Activated naive CD8-positive, alpha-beta T cell treated with anti-CD3 and anti-CD28 coated beads, Interleukin-2, amount 10 ng/mL, durations not matched to agents 7 days and 5 days (primary cell): ENCODE results near the gene KRTAP19-4. TPM values are rescaled to one million over a fixed set of nuclear protein-coding genes. Genes with fewer than 3 reads are reported as not detected.
"Not testable (repeated sequence)": the region's sequence is repeated elsewhere in the genome, so short reads cannot be mapped to it uniquely, and the experiment has no call there.

Experiments used
- ATAC-seq: fragments of 150-1000 bp; cut with Tn5 transposase; one replicate; pipeline ENCODE4 v1.10.0; 2021; ENCODE audit warnings: low read depth, moderate library complexity
- POLR2A ChIA-PET: fragments of 350-600 bp; sonication (Branson Sonifier 250); formaldehyde crosslinking; loops from one replicate; lab custom pipeline; 2021; ENCODE audit warnings: antibody characterized with exemption; lab: Charles Lee
- DNase-seq: peaks from one replicate; pipeline ENCODE4 v3.0.0; 2021
- H3K27ac Mint-ChIP-seq: one replicate; pipeline ENCODE4 v1.8.0; 2022; ENCODE audit warnings: mild to moderate bottlenecking, mixed read lengths
- H3K27me3 Mint-ChIP-seq: one replicate; pipeline ENCODE4 v1.8.0; 2022; ENCODE audit warnings: mild to moderate bottlenecking, moderate library complexity, mixed read lengths
- H3K36me3 Mint-ChIP-seq: one replicate; pipeline ENCODE4 v1.8.0; 2021; ENCODE audit warnings: mild to moderate bottlenecking, mixed read lengths
- H3K4me1 Mint-ChIP-seq: one replicate; pipeline ENCODE4 v1.8.0; 2021; ENCODE audit warnings: mixed read lengths
- H3K4me3 Mint-ChIP-seq: one replicate; pipeline ENCODE4 v1.8.0; 2022; ENCODE audit warnings: mild to moderate bottlenecking, moderate library complexity, mixed read lengths
- H3K9me3 Mint-ChIP-seq: one replicate; pipeline ENCODE4 v1.8.0; 2021; ENCODE audit warnings: mixed read lengths
- total RNA-seq, 2 experiments: library from RNA; stranded (reverse); gene quantifications; one replicate each; pipeline ENCODE4 v1.2.3, GENCODE V29; 2021

The KRTAP19-4 gene
- not detected for total RNA-seq

- Mint-ChIP-seq H3K27ac (no peak within 1 kb of the TSS), H3K36me3 (no peaks in the 10 kb centered on the region), H3K4me1 (no peaks in the 10 kb centered on the region), H3K9me3 (no peaks in the 10 kb centered on the region), H3K4me3 (no peak within 1 kb of the TSS), H3K27me3 (no peaks in the 10 kb centered on the region)
- POLR2A ChIA-PET = no interaction called here
- ATAC-seq (no peak), DNase-seq (no peak)
Observed at GRCh38 chr21:30497065-30497464, at the start of gene KRTAP19-4. TSS of gene KRTAP19-4 (minus strand) at chr21:30497165. CDS start at chr21:30497110, 55 bp downstream.

GRCh38 chr21:30541764-30542163 is 44.8 kb upstream of the KRTAP19-4 start, which contains the start of gene KRTAP19-6:
TSS of gene KRTAP19-6 (minus strand) at chr21:30541864. CDS start at chr21:30541833, 31 bp downstream.
- Mint-ChIP-seq H3K4me3 (no peak within 1 kb of the TSS), H3K27me3 (no peaks in the 10 kb centered on the region), H3K4me1 (no peaks in the 10 kb centered on the region), H3K36me3 (no peaks in the 10 kb centered on the region), H3K9me3 (peaks cover 4% of the 10 kb centered on the region), H3K27ac (no peak within 1 kb of the TSS)
- DNase-seq (no peak), ATAC-seq (no peak)
- POLR2A ChIA-PET = no interaction called here

- no peak for ATAC-seq
- no peak overlapping the region for H3K4me3 Mint-ChIP-seq
Observed at GRCh38 chr21:30518876-30519275, 21.9 kb upstream of the KRTAP19-4 start.

GRCh38 chr21:30515681-30516080 is 18.7 kb upstream of the KRTAP19-4 start:
- no peak for DNase-seq
- no peaks in the 10 kb centered on the region for H3K4me1 Mint-ChIP-seq
- peaks cover 2% of the 10 kb centered on the region for H3K9me3 Mint-ChIP-seq
- POLR2A ChIA-PET = no interaction called here
- H3K36me3 Mint-ChIP-seq = no peaks in the 10 kb centered on the region
- no peak for ATAC-seq
- no peak overlapping the region for H3K27ac Mint-ChIP-seq
- no peaks in the 10 kb centered on the region for H3K27me3 Mint-ChIP-seq
- no peak overlapping the region for H3K4me3 Mint-ChIP-seq

More at GRCh38 chr21:30518876-30519275, 21.9 kb upstream of the KRTAP19-4 start:
- no peak overlapping the region for H3K27ac Mint-ChIP-seq
- peaks cover 2% of the 10 kb centered on the region for H3K9me3 Mint-ChIP-seq
- no peak for DNase-seq
- POLR2A ChIA-PET = no interaction called here
- H3K4me1 Mint-ChIP-seq = no peaks in the 10 kb centered on the region
- no peaks in the 10 kb centered on the region for H3K36me3 Mint-ChIP-seq
- peaks cover 2% of the 10 kb centered on the region for H3K27me3 Mint-ChIP-seq

GRCh38 chr21:30505621-30506205 is 8.7 kb upstream of the KRTAP19-4 start:
- ATAC-seq, H3K27ac Mint-ChIP-seq, H3K27me3 Mint-ChIP-seq, H3K4me3 Mint-ChIP-seq, H3K4me1 Mint-ChIP-seq, DNase-seq, H3K9me3 Mint-ChIP-seq, H3K36me3 Mint-ChIP-seq, POLR2A ChIA-PET: not testable (repeated sequence)

GRCh38 chr21:30502041-30502440 is 5.1 kb upstream of the KRTAP19-4 start, which contains the start of gene KRTAP19-5:
TSS of gene KRTAP19-5 (minus strand) at chr21:30502141. CDS start at chr21:30502090, 51 bp downstream.
- no peak within 1 kb of the TSS for H3K4me3 Mint-ChIP-seq
- ATAC-seq (no peak), DNase-seq (no peak)
- no peaks in the 10 kb centered on the region for H3K36me3 Mint-ChIP-seq
- no peaks in the 10 kb centered on the region for H3K27me3 Mint-ChIP-seq
- no peaks in the 10 kb centered on the region for H3K9me3 Mint-ChIP-seq
- POLR2A ChIA-PET = no interaction called here
- no peak within 1 kb of the TSS for H3K27ac Mint-ChIP-seq
- no peaks in the 10 kb centered on the region for H3K4me1 Mint-ChIP-seq

- POLR2A ChIA-PET = no interaction called here
Observed at GRCh38 chr21:30491963-30492428, 5.0 kb downstream of the KRTAP19-4 start, which contains the start of gene KRTAP19-3. TSS of gene KRTAP19-3 (minus strand) at chr21:30492013. CDS start at chr21:30491957, 56 bp downstream.

GRCh38 chr21:30487336-30487735 is 9.6 kb downstream of the KRTAP19-4 start, which contains the start of gene KRTAP19-2:
TSS of gene KRTAP19-2 (minus strand) at chr21:30487436. CDS start at chr21:30487348, 88 bp downstream.
- Mint-ChIP-seq H3K27ac (no peak within 1 kb of the TSS), H3K4me3 (no peak within 1 kb of the TSS), H3K4me1 (no peaks in the 10 kb centered on the region), H3K27me3 (no peaks in the 10 kb centered on the region), H3K36me3 (no peaks in the 10 kb centered on the region), H3K9me3 (peaks cover 4% of the 10 kb centered on the region)
- no peak for DNase-seq
- POLR2A ChIA-PET = no interaction called here
- ATAC-seq = no peak

More at GRCh38 chr21:30491963-30492428, 5.0 kb downstream of the KRTAP19-4 start, which contains the start of gene KRTAP19-3:
- no peak within 1 kb of the TSS for H3K27ac Mint-ChIP-seq
- no peaks in the 10 kb centered on the region for H3K4me1 Mint-ChIP-seq
- peaks cover 1% of the 10 kb centered on the region for H3K9me3 Mint-ChIP-seq
- H3K27me3 Mint-ChIP-seq = no peaks in the 10 kb centered on the region
- DNase-seq (no peak), ATAC-seq (no peak)
- no peaks in the 10 kb centered on the region for H3K36me3 Mint-ChIP-seq
- no peak within 1 kb of the TSS for H3K4me3 Mint-ChIP-seq

GRCh38 chr21:30486180-30486579 is 10.8 kb downstream of the KRTAP19-4 start:
- Mint-ChIP-seq H3K4me1 (no peaks in the 10 kb centered on the region), H3K9me3 (peaks cover 4% of the 10 kb centered on the region), H3K27ac (no peak overlapping the region), H3K27me3 (no peaks in the 10 kb centered on the region), H3K4me3 (no peak overlapping the region), H3K36me3 (no peaks in the 10 kb centered on the region)
- POLR2A ChIA-PET = no interaction called here
- ATAC-seq (no peak), DNase-seq (no peak)

GRCh38 chr21:30482130-30482529 is 14.8 kb downstream of the KRTAP19-4 start:
- DNase-seq (no peak), ATAC-seq (no peak)
- H3K36me3 Mint-ChIP-seq = no peaks in the 10 kb centered on the region
- POLR2A ChIA-PET = no interaction called here
- H3K4me3 Mint-ChIP-seq = no peak overlapping the region
- peaks cover 4% of the 10 kb centered on the region for H3K9me3 Mint-ChIP-seq
- no peak overlapping the region for H3K27ac Mint-ChIP-seq
- no peaks in the 10 kb centered on the region for H3K4me1 Mint-ChIP-seq
- H3K27me3 Mint-ChIP-seq = no peaks in the 10 kb centered on the region

- POLR2A ChIA-PET = no interaction called here
- no peaks in the 10 kb centered on the region for H3K4me1 Mint-ChIP-seq
Observed at GRCh38 chr21:30480145-30480544, 16.8 kb downstream of the KRTAP19-4 start, which contains the start of gene KRTAP19-1. TSS of gene KRTAP19-1 (minus strand) at chr21:30480367. CDS start at chr21:30480317, 50 bp downstream.

GRCh38 chr21:30479259-30479658 is 17.7 kb downstream of the KRTAP19-4 start:
- Mint-ChIP-seq H3K4me1 (no peaks in the 10 kb centered on the region), H3K4me3 (no peak overlapping the region), H3K9me3 (no peaks in the 10 kb centered on the region), H3K36me3 (no peaks in the 10 kb centered on the region), H3K27me3 (no peaks in the 10 kb centered on the region), H3K27ac (no peak overlapping the region)
- no peak for ATAC-seq
- POLR2A ChIA-PET = no interaction called here
- DNase-seq = no peak

More at GRCh38 chr21:30480145-30480544, 16.8 kb downstream of the KRTAP19-4 start, which contains the start of gene KRTAP19-1:
- Mint-ChIP-seq H3K27me3 (no peaks in the 10 kb centered on the region), H3K9me3 (peaks cover 1% of the 10 kb centered on the region), H3K36me3 (no peaks in the 10 kb centered on the region), H3K4me3 (no peak within 1 kb of the TSS), H3K27ac (no peak within 1 kb of the TSS)
- ATAC-seq (no peak), DNase-seq (no peak)

GRCh38 chr21:30478004-30478403 is 19.0 kb downstream of the KRTAP19-4 start:
- Mint-ChIP-seq H3K27ac (no peak overlapping the region), H3K4me3 (no peak overlapping the region), H3K36me3 (no peaks in the 10 kb centered on the region), H3K27me3 (no peaks in the 10 kb centered on the region), H3K4me1 (no peaks in the 10 kb centered on the region), H3K9me3 (no peaks in the 10 kb centered on the region)
- DNase-seq (no peak), ATAC-seq (no peak)
- POLR2A ChIA-PET = no interaction called here
